Breast epithelium (tissue), 3 donors: ENCODE measurements around the gene STK17A.

Source experiments
- CTCF ChIP-seq, 3 donors: fragments of 450-650 bp; IDR thresholded peaks; one replicate each; pipeline ENCODE4 v1.5.1; 2016 to 2017; ENCODE audit warnings: antibody characterized with exemption in 3 of 3, mild to moderate bottlenecking in 3 of 3, moderate library complexity in 3 of 3
- POLR2A ChIP-seq: fragments of 450-650 bp; IDR thresholded peaks from one replicate; pipeline ENCODE4 v1.6.1; 2016; ENCODE audit warnings: antibody characterized with exemption, mild to moderate bottlenecking, moderate library complexity
- POLR2AphosphoS5 ChIP-seq, 3 donors: sonication (generic); formaldehyde crosslinking; IDR thresholded peaks; one replicate each; pipeline ENCODE4 v1.6.1; 2017; ENCODE audit warnings: antibody characterized with exemption in 3 of 3

- TF ChIP-seq CTCF (IDR thresholded peaks at IDR 0.05) (no peak), POLR2A (no peak), POLR2AphosphoS5 (IDR thresholded peaks at IDR 0.05) (no peak)
These were observed 69.5 kb downstream of the STK17A start for GRCh38 chr7:43652364-43652763.
